ENCODE measurements around the gene ATE1.

DNA sequence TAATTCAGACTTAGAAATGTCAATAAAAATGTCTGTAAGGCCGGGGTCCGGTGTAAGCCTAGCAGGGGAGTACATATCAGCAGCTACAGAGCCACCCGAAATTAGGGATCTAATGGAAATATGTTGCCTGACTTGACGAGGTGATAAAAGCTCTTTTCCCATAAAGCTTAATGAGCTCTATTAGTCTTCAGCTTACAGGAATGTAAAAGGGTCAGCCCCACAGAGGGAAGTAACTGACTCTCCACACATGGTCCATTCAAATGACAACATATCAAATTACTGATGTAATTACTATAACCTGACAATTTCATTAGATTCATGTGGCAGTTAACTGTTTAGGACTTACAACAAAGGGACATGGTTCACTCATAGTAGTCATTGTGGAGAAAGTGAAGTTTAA lies 62.3 kb downstream of the ATE1 start:
- no peak for TF ChIP-seq TAF1 (IDR thresholded peaks at IDR 0.05; ENCODE audit: low read depth)
- no peak for TF ChIP-seq EP300 (IDR thresholded peaks at IDR 0.05; ENCODE audit: borderline replicate concordance)
- TF ChIP-seq EGR1 (IDR thresholded peaks at IDR 0.05) = no peak

Data from Ishikawa (cell line).